ENCODE data around the gene EGFL6.
"Not testable (repeated sequence)": the region's sequence is repeated elsewhere in the genome, so short reads cannot be mapped to it uniquely, and the experiment has no call there.

EGFL6 gene

GRCh38 chrX:13652850-13653693 lies 83.7 kb downstream of the EGFL6 start, which contains the start of gene TCEANC:
TSS of gene TCEANC (plus strand) at chrX:13653141. CDS start at chrX:13662509, 9,368 bp downstream.
- DNase-seq (ENCODE audit: low spot score): peak; percentile 98

- no peak for DNase-seq (ENCODE audit: low spot score)
These were observed 84.7 kb downstream of the EGFL6 start for GRCh38 chrX:13654116-13654515.

GRCh38 chrX:13655674-13656073 lies 86.3 kb downstream of the EGFL6 start:
- no peak for DNase-seq (ENCODE audit: low spot score)

- peak; percentile 61 for DNase-seq (ENCODE audit: low spot score)
These were observed 89.2 kb downstream of the EGFL6 start for GRCh38 chrX:13658602-13659001.

- peak; percentile 21 for DNase-seq (ENCODE audit: low spot score)
These were observed 89.7 kb downstream of the EGFL6 start for GRCh38 chrX:13659063-13659462.

GRCh38 chrX:13661735-13662288 lies 92.4 kb downstream of the EGFL6 start:
- no peak for DNase-seq (ENCODE audit: low spot score)

GRCh38 chrX:13662355-13662791 lies 93.0 kb downstream of the EGFL6 start:
- no peak for DNase-seq (ENCODE audit: low spot score)

- DNase-seq (ENCODE audit: low spot score): peak; percentile 52
These were observed 94.6 kb downstream of the EGFL6 start for GRCh38 chrX:13664020-13664419.

GRCh38 chrX:13666836-13667235 lies 97.4 kb downstream of the EGFL6 start:
- no peak for DNase-seq (ENCODE audit: low spot score)

- DNase-seq (ENCODE audit: low spot score): no peak
These were observed 98.5 kb downstream of the EGFL6 start for GRCh38 chrX:13667919-13668318.

GRCh38 chrX:13669246-13669737 lies 99.9 kb downstream of the EGFL6 start:
- DNase-seq (ENCODE audit: low spot score): peak; percentile 99

- not testable (repeated sequence) for DNase-seq (ENCODE audit: low spot score)
These were observed 100.4 kb downstream of the EGFL6 start for GRCh38 chrX:13669755-13670154.

GRCh38 chrX:13670197-13670596 lies 100.8 kb downstream of the EGFL6 start:
- DNase-seq (ENCODE audit: low spot score): no peak

GRCh38 chrX:13673016-13673415 lies 103.6 kb downstream of the EGFL6 start:
- no peak for DNase-seq (ENCODE audit: low spot score)

- DNase-seq (ENCODE audit: low spot score): no peak
These were observed 107.5 kb downstream of the EGFL6 start for GRCh38 chrX:13676885-13677284.

- not testable (repeated sequence) for DNase-seq (ENCODE audit: low spot score)
These were observed 110.3 kb downstream of the EGFL6 start for GRCh38 chrX:13679700-13680099.

GRCh38 chrX:13681595-13681994 lies 112.2 kb downstream of the EGFL6 start:
- no peak for DNase-seq (ENCODE audit: low spot score)
